OCI-LY7 (cell line): ENCODE results near the gene NUDT19.

Source experiments
- EZH2phosphoT487 ChIP-seq: fragments of 200-600 bp; sonication (generic); IDR thresholded peaks from 2 replicates; pipeline ENCODE4 v1.6.1; 2018; ENCODE audit warnings: low read depth, borderline replicate concordance, mild to moderate bottlenecking, mixed run types, antibody characterized with exemption, low read length, moderate library complexity, mixed read lengths
- TF ChIP-seq, protein P1 (sequence below): fragments of 200-600 bp; sonication (generic); conservative IDR thresholded peaks from 2 replicates; pipeline ENCODE4 v1.5.1; 2014; ENCODE audit warnings: mild to moderate bottlenecking, antibody characterized with exemption, low read length, moderate library complexity, mixed read lengths

DNA sequence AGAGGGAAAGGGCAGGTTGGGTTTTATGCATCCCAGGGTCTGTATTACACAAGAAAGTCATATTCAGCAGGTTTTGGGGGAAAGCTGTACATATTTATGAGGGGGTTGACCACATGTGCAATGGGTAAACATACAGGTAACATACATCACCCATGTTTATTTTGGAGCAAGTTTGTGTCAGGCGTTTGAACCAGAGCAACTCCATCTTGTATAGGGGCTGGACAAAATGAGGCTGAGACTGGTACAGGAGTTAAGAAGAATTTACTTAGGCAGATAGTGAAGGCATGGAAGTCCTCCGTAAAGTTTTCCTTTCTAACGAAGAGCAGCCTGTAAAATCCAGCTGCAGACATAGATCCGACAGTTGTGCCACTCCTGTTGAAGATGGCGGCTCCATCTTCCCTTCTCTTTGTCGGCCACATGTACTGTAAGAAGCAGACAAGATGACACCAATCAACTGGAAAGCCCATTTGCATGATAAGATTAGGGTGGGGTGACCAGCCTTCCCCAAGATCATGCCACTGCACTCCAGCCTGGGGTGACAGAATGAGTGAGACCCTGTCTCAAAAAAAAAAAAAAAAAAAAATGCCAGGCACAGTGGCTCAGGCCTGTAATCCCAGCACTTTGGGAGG is 4.7 kb upstream of the NUDT19 start:
- TF ChIP-seq, protein P1, sequence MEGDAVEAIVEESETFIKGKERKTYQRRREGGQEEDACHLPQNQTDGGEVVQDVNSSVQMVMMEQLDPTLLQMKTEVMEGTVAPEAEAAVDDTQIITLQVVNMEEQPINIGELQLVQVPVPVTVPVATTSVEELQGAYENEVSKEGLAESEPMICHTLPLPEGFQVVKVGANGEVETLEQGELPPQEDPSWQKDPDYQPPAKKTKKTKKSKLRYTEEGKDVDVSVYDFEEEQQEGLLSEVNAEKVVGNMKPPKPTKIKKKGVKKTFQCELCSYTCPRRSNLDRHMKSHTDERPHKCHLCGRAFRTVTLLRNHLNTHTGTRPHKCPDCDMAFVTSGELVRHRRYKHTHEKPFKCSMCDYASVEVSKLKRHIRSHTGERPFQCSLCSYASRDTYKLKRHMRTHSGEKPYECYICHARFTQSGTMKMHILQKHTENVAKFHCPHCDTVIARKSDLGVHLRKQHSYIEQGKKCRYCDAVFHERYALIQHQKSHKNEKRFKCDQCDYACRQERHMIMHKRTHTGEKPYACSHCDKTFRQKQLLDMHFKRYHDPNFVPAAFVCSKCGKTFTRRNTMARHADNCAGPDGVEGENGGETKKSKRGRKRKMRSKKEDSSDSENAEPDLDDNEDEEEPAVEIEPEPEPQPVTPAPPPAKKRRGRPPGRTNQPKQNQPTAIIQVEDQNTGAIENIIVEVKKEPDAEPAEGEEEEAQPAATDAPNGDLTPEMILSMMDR: no peak
- no peak for TF ChIP-seq EZH2phosphoT487
